ENCODE measurements around the gene MYOCD. TPM values are rescaled to one million over a fixed set of nuclear protein-coding genes. Genes with fewer than 3 reads are reported as not detected.

The MYOCD gene
- total and polyA plus RNA-seq, 12 donors = 7.0 to 111 (median 45.2) TPM

DNA sequence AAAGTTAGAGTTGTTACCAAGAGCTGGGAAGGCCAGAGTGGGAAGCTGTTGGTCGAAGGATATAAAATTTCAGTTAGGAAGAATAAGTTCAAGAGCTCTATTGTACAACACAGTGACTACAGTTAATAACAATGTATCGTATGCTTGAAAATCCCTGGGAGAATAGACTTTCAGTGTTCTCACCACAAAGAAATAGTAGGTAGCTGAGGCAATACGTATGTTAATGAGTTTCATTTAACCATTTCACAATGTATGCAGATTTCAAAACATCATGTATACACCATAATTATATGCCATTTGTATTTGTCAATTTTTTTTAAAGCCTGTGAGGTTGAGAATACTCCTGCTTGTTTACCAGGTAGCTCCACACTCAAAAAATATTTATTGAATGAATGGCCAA lies 41.5 kb upstream of the MYOCD start:
- TF ChIP-seq CTCF (IDR thresholded peaks at IDR 0.05) = no peak
- Histone ChIP-seq H3K36me3 (no peaks in the 10 kb centered on the region), H3K9me3 (no peaks in the 10 kb centered on the region), H3K4me1 (peaks cover 0 to 17% (median 0%) of the 10 kb centered on the region in 9 donors), H3K27ac (peak overlapping the region in 1 of 10 donors; percentile 2), H3K27me3 (no peaks in the 10 kb centered on the region), H3K4me3 (no peak overlapping the region)
- ATAC-seq (no peak), DNase-seq (no peak)
- WGBS, 2 donors = 78 to 89% methylated on average over 3 of the region's 3 CpGs
- intact Hi-C loops (cut with DNase I) = loop anchor here in 1 of 10 donors (5.0 kb wide), 2 partner anchors 37 to 77 kb away; no protein-coding TSS in a partner anchor

DNA sequence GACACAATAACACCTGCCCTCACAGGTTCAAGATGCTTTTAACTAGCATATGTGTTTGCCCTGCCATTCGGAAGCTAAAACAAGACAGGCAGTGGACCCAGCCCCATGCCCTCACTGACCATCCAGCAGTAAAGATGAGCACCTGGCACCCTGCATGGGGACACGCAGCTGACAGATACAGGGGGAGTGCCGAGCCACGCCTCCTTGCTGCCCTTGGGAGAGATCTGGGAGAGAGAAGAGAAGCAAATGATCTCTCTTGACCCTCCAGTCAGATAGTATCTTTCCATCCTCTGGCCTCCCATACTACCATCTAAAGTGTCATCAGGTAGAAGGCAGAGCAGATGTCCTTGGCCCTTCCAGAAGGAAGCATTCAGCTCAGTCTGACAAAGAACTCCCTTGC lies 40.6 kb upstream of the MYOCD start:
- no peaks in the 10 kb centered on the region for H3K27me3 ChIP-seq
- WGBS, 2 donors = 83 to 88% methylated on average over 4 of the region's 4 CpGs
- no peaks in the 10 kb centered on the region for H3K9me3 ChIP-seq
- H3K36me3 ChIP-seq = no peaks in the 10 kb centered on the region
- peak overlapping the region in 1 of 10 donors; percentile 5 for H3K27ac ChIP-seq
- TF ChIP-seq CTCF (IDR thresholded peaks at IDR 0.05) = no peak
- no peak for ATAC-seq
- DNase-seq = no peak
- intact Hi-C loops (cut with DNase I) = no loop called here
- no peak overlapping the region for H3K4me3 ChIP-seq
- H3K4me1 ChIP-seq = peaks cover 0 to 17% (median 0%) of the 10 kb centered on the region in 9 donors

DNA sequence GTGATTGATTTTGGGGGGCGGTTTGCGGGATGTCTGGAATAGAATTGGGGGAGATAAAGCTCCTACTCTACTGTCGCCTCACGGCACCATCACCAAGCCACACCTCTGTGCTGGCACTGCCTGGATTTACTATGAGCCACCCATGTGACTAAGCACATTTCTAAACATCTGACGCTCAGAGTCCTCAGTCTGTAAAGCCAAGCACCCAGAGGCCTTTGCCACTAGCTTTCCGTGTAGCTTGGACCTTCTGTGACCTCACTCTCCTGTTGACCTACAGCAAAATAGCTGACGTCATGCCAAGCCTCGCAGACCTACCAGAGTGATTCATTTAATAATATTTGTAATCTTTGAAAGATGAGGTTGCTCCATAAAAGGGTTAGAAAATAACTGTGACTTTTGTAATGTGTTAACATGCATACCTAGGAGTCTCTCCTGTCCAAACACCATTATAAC lies 38.5 kb upstream of the MYOCD start:
- ATAC-seq (peak; percentile 34 to 82 (median 58)), DNase-seq (peak in 1 of 2 donors; percentile 21)
- Histone ChIP-seq H3K9me3 (no peaks in the 10 kb centered on the region), H3K27ac (peak overlapping the region in 8 of 10 donors; percentile 9 to 69 (median 46)), H3K36me3 (no peaks in the 10 kb centered on the region), H3K4me3 (no peak overlapping the region), H3K27me3 (no peaks in the 10 kb centered on the region), H3K4me1 (peaks cover 0 to 26% (median 4%) of the 10 kb centered on the region in 9 donors)
- intact Hi-C loops (cut with DNase I) = no loop called here
- WGBS, 2 donors = 61 to 68% methylated on average over 8 of the region's 8 CpGs
- TF ChIP-seq CTCF (IDR thresholded peaks at IDR 0.05) = no peak

DNA sequence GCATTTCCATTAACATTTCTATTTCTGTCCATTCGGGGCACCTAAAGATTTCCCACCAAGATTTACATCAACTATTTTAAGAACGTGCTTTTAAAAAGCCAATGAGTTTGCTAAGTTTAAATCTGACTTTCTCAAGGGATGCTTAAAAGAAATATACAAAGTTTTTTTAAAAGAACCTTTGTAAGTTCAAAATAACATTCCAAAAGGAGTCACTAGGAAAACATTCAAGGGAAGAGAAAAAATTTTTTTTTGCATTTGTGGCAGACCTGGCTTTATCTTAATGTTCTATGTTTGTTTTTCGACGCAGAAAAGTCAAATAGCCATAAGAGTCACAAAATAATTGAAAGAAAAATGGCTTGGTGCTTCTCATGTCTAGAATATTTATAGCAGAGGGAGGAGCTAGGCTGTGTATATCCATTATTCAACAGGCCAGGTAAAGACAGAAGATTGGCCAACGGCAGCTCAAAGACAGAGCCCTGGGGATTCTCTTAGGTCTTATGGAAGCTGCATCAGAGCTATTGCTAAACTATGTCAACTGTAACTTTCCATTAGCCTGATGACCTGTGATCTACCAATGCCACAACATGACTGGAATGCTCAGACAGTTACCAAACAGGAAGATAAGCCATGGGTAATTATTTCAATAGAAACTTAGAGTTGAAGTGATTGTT lies 37.8 kb upstream of the MYOCD start:
- 68 to 78% methylated on average over 5 of the region's 5 CpGs for WGBS, 2 donors
- no peak for TF ChIP-seq CTCF (IDR thresholded peaks at IDR 0.05)
- ATAC-seq = no peak
- Histone ChIP-seq H3K4me1 (peaks cover 0 to 28% (median 0%) of the 10 kb centered on the region in 9 donors), H3K9me3 (no peaks in the 10 kb centered on the region), H3K27ac (peak overlapping the region in 6 of 10 donors; percentile 13 to 69 (median 46)), H3K36me3 (no peaks in the 10 kb centered on the region), H3K4me3 (no peak overlapping the region), H3K27me3 (no peaks in the 10 kb centered on the region)
- DNase-seq = no peak
- intact Hi-C loops (cut with DNase I) = no loop called here

Measured in heart right ventricle (tissue), 16 donors.